HG03280 (cell line): ENCODE results near the gene RGS10.
"Not testable (repeated sequence)": the region's sequence is repeated elsewhere in the genome, so short reads cannot be mapped to it uniquely, and the experiment has no call there.

Source experiments
- ATAC-seq: cut with Tn5 transposase; IDR thresholded peaks from one replicate; pipeline ENCODE4 v1.9.1; 2021; ENCODE audit warnings: mild to moderate bottlenecking, moderate library complexity; ENCODE audit not compliant: unreplicated experiment

The RGS10 gene

GRCh38 chr10:119539359-119539825 lies 3.1 kb downstream of the RGS10 start:
- ATAC-seq: no peak

DNA sequence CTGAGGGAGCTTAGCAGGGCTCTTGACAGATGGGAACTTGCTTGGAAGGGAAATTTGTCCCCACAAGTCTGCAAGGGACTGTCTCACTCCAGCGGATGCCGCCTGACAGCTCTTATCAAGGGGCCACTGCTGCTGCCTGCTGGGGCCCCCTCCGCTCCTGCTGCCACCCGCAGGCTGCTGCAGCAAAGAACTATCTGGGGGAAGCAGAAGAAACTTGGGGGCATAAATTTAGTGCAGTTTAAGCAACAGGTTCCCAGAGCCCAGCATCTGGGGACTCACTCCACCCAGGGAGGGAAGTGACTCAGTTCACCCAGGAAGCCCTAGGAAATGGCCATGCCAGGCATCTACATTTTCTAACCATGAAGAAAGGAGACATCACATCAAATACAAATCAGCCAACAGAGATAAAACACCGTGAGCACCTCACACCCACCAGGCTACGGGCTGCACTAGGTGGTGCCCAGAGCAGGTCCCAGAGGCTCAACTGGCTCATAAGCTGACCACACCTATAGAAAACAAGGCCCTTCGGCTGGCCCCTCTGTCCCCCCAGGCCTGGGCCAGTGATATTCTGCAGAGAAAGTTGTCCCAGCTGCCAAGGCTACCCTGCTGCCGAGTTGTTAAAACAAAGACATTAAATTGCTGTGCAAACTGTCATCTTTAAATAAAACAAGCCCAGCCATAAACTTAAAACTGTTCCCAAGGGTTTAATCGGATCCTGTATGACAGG lies 3.7 kb downstream of the RGS10 start:
- ATAC-seq: no peak

DNA sequence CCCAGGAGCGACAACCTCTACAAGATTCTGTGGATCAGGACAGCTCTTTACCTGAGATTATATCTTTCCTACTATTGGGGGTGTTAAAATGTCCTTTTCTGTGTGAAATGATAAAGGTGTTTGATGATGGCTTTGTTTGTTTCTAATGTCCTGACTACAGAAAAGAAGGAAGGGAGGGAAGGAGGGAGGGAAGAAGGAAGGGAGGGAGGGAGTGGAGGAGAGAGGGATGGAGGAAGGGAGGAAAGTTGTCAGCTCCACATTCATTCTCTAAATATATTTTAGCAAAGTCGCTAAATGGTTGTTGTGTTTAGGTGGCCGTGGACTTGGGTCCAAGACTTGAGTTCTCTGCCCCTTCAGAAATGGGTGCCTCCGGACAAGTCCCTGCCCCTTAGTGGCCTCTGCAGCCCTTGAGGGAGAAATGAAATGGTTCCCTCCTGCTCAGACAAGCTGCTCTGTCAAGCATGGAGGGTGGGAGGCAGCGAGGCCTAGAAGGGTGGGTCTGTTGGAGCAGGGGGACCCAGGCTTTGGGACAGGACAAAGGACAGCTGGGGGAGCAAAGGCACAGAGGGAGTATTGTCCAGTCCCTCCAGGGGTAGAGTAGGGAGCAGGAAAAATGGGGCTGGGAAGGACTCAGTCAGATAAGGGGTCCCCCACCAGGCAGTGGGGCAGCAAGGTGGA lies 4.4 kb downstream of the RGS10 start:
- no peak for ATAC-seq

DNA sequence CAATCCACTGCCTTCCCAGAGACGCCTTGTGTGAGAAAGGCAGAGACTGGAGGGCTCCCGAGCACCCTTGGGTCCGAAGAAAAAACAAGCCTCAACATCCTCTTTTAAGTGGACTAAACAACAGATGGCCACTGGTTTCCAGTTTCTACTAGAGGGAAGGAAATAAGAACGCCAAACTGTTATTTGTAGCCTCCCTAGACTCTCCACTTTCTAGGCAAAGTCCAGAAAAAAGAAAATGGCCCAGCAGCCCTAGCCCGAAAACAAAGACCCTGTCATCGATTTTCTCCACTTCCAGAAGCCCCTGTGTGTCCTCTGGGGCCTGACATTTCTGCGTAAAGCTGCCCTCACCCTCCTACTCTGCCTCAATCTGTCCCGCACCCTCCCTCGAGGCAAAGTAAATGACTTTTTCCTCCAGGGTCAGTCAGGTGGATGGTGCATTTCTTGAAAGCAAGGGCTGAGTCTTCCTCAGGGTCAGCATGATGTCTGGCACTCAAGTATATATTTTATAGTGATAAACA lies 6.0 kb downstream of the RGS10 start:
- no peak for ATAC-seq

DNA sequence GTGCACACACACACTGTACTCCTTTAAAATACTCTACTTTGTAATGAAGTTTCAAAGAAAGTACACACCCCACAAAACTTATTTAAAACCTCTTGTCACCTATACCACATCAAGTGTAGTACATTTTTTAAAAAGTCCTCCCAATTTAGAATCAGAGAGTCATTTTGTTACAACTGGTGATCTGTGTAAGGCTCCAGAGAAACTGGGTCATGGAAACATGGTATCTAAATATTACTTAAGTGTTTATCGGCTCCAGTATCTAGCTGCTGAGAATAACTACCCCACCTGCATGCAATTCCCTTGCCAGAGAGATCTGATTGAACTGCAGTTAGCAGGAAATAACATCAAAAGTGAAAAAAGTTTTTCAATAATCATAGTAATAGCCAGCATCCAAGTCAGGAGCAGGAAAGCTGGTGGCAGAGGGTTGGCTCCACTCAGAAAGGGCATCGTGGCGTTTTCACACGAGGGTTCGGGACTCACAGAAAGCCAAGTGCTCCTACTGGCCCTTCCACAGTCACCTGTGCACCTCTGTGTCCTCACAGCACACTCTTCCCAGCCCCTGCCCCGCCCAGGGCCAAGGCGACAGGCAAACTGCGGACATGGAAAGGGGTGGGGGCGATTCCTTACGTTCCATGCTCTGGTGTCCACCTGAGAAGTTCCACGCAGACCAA lies 6.5 kb downstream of the RGS10 start:
- no peak for ATAC-seq

DNA sequence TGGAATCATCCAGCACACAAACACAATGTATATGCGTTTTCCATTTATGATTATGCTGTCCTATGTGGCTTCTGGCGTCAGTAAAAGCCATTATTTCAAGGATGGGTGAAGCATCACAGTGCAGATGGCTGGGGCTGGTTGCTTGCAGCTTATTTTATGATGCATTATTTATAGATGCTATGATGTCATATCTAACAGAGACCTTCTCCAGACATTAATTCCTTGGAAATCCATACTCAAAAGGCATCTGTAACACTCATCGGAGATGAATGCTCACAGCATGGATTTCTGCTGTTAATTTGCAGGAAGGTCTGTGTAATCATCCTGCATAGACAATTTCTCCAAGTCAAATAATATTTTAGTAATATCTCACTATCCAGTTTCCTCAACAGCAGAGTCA lies 7.2 kb downstream of the RGS10 start:
- ATAC-seq: no peak

DNA sequence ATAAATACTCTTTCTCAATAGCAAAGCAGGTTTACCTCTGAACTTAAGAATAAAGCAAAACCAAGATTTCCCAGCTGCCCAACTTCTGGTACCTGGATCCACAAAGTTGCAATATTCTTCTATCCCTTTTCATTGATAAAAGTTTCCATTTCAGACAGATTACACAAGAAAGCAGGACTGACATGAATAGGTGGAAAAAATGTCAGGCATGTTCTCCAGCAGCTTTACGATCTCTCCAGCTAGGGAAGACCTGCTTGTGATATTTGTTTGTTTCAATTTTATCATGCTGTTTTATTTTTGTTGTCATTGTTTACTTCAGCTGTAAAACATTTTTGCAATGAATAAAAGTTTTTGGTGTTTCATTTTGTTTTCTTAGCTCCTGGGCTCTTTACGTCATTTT lies 9.0 kb downstream of the RGS10 start:
- no peak for ATAC-seq

DNA sequence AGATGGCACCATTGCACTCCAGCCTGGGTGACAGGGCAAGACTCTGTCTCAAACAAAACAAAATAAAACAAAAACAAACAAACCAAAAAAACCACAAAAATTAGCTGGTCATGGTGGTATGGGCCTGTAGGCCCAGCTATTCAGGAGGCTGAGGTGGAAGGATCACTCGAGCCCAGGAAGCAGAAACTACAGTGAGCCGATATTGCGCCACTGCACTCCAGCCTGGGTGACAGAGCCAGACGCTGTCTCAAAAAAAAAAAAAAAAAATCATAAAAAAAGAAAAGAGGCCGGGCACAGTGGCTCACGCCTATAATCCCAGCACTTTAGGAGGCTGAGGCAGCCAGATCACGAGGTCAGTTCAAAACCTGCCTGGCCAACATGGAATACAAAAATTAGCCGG lies 9.7 kb downstream of the RGS10 start:
- not testable (repeated sequence) for ATAC-seq

DNA sequence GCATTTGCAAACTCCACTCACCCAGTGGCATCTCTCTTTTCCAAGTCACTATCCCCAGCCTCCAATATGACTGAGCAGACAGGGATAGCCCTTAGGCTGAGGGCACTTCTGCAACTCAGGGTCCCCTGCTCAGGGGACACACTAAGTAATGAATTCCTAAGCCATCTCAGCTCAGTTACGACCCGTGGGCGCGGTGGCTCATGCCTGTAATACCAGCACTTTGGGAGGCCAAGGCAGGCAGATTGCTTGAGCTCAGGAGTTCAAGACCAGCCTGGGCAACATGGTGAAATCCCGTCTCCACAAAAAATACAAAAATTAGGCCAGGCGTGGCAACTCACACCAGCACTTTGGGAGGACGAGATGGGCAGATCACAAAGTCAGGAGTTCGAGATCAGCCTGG lies 10.3 kb downstream of the RGS10 start:
- not testable (repeated sequence) for ATAC-seq

DNA sequence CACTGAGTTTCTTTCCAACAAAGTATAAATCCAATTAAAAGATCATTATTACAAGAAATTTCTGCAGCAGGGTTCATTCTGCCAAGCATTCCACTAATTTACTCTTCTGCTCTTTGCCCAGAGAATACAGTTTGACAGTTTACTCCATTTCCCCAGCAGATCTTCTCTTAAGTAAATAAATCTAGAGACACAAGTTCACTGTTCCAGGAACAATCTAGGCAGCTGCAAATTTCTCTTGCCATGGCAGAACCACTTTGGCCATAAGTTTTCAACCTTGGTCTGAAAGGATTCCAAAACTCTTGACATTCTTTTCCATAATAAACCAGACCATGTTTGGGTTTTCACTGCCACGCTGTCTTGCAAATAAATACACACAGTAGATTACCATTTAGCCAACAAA lies 11.5 kb downstream of the RGS10 start:
- ATAC-seq: no peak

DNA sequence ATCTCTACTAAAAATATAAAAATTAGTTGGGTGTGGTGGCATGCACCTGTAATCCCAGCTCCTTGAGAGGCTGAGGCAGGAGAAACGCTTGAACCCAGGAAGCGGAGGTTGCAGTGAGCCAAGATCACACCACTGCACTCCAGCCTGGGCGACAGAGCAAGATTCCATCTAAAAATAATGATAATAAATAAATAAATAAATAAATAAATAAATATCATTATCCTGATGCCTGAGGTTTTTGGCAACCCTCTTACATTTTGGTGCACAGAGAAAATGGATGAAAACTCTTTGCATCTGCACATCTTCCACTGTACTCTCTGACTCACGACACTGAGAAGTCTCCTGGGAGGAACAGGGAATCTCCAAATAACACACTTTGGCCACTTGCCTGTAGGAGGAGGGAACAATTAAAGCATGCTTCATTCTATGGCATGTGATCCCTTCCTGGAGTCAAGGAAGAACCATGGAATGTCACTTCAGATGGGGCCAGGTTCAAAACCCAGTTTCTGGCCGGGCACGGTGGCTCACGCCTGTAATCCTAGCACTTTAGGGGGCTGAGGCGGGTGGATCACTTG lies 13.8 kb downstream of the RGS10 start:
- not testable (repeated sequence) for ATAC-seq

- ATAC-seq: no peak
Measured at GRCh38 chr10:119526621-119527592, 15.6 kb downstream of the RGS10 start.

DNA sequence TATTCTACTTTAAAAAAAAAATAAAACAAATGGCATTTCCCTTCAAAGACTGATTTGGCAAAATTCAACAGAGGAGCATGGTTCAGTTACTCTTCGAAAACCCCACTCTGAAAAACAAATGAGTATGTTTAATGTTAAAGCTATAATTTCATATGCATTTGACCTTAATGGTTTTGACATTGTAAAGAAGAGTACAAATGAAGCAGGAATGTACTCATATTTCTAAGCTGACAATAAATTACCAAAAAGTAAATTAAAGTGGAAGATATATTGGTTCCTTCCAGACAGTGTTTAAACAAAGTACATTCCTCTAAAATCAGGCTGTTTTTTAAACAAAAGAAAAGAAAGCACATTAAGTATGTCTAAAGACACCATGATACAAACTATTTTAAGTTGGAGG lies 16.4 kb downstream of the RGS10 start:
- no peak for ATAC-seq

DNA sequence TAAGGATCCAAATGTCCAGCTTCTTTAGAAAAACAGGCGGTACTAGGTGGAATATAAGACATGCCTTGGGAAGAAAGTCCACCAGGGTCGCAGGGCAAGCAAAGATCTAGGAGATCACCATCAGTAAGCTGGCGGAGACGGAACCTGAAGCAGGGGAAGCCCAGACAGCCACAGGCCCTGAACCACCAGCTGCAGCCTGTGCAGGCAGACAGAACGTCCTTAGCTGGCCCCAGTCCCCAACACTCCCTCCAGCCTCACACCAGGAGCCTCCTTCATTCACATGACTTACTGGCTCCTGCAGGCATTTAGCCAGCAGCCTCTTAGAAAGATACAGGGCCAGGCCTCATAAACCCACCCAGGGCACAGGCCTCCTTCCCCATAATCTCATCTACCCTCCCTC lies 17.4 kb downstream of the RGS10 start:
- ATAC-seq: no peak

- ATAC-seq: no peak
Measured at GRCh38 chr10:119524720-119525070, 17.8 kb downstream of the RGS10 start.

- ATAC-seq: no peak
Measured at GRCh38 chr10:119523895-119524719, 18.4 kb downstream of the RGS10 start.

GRCh38 chr10:119522747-119523426 lies 19.6 kb downstream of the RGS10 start:
- no peak for ATAC-seq

DNA sequence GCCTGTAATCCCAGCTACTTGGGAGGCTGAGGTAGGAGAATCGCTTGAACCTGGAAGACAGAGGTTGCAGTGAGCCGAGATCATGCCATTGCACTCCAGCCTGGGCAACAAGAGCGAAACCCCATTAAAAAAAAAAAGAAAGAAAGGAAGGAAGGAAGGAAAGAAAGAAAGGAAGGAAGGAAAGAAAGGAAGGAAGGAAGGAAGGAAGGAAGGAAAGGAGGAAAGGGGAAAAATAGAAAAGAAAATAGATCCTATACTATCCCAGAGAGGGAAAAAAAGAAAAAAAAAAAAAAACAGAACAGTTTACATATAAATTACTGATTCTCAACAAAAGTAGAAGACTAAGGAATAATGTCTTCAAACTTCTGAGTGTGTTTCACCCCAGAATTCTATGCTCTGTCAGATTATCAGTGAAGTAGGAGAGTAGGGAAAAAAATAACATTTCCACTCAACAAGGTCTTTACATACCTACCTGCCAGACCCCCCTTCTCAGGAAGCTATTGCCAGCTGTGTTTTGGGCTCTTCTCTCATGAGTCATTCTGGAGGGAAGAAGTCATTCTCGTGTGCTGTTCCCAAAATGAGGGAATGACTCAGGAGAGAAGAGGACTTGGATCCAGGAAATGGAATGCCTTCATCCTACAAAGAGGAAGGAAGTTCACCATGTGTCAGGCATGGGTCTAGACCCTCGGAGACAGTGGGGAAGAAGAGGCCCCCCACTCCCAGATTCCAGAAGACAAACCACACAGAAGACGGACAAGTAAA lies 20.9 kb downstream of the RGS10 start:
- ATAC-seq: no peak
